HG03571 (cell line): Measurements from ENCODE around the gene KLHDC1.
"Not testable (repeated sequence)": the region's sequence is repeated elsewhere in the genome, so short reads cannot be mapped to it uniquely, and the experiment has no call there.

Source experiments
- ATAC-seq: cut with Tn5 transposase; IDR thresholded peaks from one replicate; pipeline ENCODE4 v1.9.1; 2021; ENCODE audit not compliant: unreplicated experiment

KLHDC1 gene

DNA sequence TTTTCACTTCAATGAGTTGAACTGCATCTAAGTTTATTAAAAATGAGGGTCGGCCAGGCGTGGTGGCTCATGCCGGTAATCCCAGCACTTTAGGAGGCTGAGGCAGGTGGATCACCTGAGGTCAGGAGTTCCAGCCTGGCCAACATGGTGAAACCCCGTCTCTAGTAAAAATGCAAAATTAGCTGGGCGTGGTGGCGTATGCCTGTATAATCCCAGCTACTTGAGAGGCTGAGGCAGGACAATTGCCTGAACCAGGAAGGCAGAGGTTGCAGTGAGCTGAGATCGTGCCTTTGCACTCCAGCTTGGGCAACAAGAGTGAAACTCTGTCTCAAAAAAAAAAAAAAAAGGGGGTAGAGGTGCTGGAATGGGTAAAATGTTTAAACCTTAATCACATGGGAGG lies 88.1 kb downstream of the KLHDC1 start:
- ATAC-seq, result not testable (repeated sequence)

DNA sequence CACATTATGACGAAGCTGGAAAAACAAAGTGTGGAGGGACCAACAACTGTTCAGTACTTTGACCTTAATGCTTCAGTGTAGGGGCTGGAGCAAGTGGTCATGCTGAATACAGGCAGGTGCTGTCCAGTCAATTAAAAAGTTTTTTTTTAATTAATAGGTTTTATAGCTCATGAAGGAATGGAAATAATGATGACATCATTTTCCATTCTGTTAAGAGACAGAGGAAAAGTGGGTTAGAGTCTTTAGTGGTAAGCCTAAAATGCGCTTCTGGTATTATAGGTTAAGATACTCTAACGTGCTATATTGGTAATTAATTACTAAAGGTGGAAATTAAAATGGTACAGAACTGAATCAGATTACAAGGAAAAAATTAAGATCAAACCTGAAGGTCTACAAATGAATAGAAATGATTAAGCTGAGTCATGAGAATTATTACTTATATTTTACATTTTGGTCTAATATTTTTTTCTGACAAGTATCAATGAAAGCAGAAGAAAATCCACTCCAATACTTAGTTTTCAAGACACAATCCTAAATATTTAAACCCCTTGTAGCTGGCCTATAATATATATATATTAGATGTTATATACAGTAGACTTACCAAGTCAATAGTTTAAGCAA lies 90.6 kb downstream of the KLHDC1 start:
- ATAC-seq, result no peak

DNA sequence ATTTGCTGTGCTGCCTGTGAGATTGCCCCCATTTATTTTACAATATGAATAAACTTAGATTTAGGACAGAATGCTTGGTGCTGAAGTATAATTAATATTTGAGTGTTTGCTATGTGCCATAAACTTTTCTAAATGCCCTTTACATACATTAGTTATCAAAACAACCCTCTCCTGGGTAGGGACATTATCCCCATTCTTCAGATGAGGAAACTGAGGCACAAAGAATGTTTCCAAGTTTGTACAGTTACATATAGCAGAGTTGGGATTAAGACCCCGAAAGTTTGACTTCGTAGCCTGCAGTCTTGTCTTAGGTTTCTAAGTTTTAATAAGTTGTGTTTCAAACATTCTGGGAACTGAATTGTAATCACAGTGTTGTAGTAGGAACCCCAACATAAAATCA lies 93.4 kb downstream of the KLHDC1 start:
- no peak for ATAC-seq

DNA sequence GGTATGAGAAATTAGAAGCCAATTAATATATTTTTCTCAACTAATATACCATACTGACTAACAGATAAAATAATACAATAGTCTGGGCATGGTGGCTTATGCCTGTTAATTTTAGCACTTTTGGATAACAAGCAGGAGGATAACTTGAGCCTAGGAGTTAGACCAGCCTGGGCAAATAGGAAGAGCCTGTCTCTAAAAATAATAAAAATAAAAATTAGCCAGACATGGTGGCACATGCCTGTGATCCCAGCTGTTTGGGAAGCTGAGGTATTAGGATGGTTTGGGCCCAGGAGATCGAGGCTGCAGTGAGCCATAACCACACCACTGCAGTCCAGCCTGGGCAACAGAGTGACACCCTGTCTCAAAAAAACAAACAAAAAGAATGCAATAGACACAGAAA lies 99.7 kb downstream of the KLHDC1 start:
- ATAC-seq, result no peak

DNA sequence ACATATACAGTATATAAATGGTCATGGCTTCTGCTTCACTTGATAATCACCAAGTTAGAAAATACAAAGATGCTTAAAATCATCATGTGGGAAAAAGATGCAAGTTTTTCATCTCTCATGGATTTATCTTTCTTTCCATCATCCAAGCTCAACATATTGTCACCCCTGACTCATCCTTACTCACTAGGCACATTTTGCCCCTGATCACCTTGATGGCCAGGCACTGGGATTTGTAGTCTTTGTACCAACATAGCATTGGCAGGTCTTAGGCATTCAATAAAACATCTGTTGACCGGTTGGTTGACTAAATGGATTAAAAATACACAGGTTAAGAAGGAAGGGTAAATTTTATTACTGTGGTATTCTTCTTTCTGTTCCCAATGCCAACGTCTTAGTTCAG lies 103.1 kb downstream of the KLHDC1 start:
- no peak for ATAC-seq
